Activated CD8-positive, alpha-beta memory T cell treated with anti-CD3 and anti-CD28 coated beads for 4 hours (primary cell): ENCODE data around the gene NOG.

Source experiments
- DNase-seq, 2 donors: peaks; one replicate each; pipeline ENCODE4 v3.0.0-alpha.2; 2020; ENCODE audit warnings: low read depth in 2 of 2

NOG gene

DNA sequence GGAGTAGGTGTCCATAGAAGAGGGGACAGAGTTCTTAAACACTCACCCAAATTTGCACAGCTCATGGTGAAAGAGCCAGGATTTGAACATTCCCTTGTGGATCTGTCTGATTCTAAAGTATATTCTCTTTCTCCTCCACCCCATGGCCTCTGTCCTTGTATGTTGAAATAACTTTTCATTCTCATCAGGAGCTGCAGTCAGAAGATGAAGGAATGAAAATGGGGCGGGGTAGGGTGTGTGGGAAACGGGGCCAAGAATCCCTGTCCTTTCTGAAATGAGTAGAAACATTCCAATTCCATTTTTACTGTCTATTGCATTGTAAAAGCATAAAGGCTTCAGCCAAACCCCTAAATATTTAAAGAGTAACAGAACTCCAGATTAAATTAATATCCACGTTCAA is 42.8 kb downstream of the NOG start:
- no peak for DNase-seq

- no peak for DNase-seq
Observed at GRCh38 chr17:56637254-56637653, 43.8 kb downstream of the NOG start.

GRCh38 chr17:56638591-56639051 is 45.1 kb downstream of the NOG start:
- no peak for DNase-seq

DNA sequence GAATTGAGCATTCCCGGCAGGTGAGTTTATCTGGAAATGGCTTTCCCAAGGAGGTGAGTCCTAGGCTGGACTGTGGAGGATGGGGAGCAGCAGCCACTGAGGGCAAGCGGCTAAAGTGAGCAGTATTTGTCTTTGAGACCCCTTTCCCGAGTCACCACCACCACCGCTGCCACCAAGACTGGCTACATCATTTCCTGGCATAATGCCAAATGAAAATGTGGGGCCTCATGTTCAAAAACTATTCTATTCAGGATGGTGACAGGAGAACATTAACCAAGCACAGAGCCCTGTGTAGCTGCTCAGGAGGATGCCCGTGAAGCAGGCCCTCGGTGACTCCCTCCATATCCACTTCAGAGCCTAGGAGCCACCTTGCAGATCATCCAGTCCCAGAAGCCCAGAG is 46.0 kb downstream of the NOG start:
- DNase-seq, result no peak

DNA sequence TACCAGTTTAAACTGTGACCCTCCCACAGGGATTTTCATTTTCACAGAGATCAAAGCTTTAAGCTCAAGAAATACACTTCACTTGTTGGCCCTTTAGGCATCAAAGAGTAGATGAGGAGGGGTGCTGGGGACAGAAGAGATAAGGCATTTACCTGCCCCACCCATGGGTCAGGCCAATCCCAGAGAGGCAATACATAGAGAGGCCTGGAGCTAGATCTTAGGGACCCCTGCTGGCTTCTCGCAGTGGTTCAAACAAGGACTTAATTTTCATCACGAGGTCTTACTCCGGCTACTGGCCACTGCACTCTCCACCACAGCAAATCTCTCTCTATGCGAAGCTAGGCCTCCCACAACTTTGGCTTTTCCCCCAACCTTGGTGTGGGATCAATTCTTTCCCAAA is 46.6 kb downstream of the NOG start:
- DNase-seq, result no peak

GRCh38 chr17:56641373-56641772 is 47.9 kb downstream of the NOG start:
- DNase-seq, result no peak

- DNase-seq, result no peak
Observed at GRCh38 chr17:56641894-56642293, 48.4 kb downstream of the NOG start.

- DNase-seq, result no peak
Observed at GRCh38 chr17:56642424-56642823, 48.9 kb downstream of the NOG start.
